ENCODE results near the gene NME9. TPM values are rescaled to one million over a fixed set of nuclear protein-coding genes. Genes with fewer than 3 reads are reported as not detected.

Gene NME9, protein sequence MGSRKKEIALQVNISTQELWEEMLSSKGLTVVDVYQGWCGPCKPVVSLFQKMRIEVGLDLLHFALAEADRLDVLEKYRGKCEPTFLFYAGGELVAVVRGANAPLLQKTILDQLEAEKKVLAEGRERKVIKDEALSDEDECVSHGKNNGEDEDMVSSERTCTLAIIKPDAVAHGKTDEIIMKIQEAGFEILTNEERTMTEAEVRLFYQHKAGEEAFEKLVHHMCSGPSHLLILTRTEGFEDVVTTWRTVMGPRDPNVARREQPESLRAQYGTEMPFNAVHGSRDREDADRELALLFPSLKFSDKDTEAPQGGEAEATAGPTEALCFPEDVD
- not detected in 2 replicates for total RNA-seq

DNA sequence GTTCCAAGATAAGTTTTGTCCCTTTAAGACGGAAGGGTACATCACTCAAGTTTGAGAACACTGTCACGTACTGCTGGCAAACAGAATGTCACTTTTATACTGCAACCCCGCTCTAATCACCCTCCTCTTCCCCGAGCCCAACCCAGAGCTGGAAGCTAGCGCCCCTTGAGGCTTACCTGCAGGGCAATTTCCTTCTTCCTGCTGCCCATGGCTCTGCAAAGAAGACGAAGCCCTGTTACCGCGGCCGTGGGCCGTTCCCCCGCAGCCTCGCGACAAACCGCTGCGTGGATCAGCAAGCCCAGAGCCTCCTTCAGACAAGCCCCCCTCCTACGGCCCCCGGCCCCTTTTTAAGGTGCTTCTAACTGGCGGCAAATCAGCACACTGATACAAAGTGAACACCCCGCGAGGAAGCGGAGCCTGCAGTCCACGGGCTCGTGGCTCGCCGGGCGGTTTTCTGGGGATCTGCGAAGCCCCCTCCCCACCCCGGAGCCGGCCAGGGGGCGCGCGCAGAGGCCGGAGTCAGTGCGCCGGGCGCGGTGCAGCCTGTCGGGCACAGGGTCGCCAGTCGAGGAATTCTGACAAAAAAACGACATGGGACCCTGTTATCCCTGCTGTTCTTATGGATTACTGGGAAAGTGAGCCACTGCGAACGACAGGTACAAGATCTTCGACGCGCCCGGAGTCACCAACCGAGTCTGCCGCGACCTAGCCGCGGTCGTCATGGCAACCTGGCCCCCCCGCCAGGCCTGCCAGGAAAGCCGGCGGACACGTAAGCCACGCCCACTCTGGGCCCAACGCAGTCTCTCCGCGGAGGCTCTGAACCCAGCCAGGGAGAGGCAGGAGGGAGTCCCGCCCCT, at the start of gene NME9:
NME9 (minus strand) TSS at position 725 of the 857 bp plus-strand sequence; CDS start at position 209, 516 bp downstream.

DNA sequence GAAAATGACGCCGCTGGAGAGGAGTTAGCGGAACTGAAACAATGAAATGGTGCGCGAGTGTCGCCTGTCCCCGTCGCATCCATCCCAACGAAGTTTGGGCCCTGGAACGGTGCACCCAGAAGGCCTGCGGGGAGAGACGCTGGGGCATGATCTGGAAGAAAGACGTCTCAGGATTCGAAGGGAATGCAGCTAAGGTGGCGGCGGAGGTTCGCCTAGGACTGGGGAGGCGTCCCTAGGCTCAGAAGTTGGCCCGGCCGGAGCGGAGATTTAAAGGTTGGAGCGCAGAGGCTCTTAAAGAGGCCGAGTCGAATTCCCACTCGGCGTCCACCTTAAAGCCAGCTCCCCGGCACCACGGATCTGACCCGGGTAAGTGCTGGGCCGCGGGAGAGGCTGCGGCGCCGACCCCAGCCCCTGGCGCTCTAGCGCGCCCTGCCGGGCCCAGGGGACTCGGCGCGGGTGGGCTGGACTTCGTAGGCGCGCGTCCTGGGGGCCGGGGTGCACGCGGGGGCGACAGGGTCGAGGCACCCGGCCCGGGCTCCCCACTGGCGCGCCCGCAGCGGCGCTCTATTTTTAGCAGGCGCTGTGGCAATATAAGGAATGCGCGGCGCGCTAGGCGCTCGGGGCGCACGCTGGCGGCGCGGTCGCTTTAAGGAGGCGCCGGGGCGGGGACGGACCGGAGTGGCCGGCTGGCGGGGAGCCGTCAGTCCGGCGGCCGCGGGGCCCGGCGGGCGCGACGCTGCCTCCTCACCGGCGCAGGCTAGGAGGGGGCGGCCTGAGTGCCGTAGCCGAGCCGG, 18.5 kb upstream of the NME9 start, which contains the start of gene MRAS:
MRAS (plus strand) TSS at position 620 of the 794 bp plus-strand sequence. CDS start 24,305 bp downstream, outside the sequence.

Other genes starting within 250 kb of the NME9 start
- 1.3 and 2.7 TPM in 2 replicates for gene DZIP1L, start 214.2 kb downstream of the NME9 start, total RNA-seq
- gene A4GNT, start 197.5 kb downstream of the NME9 start, total RNA-seq = not detected in 2 replicates
- gene DBR1, start 154.9 kb downstream of the NME9 start, total RNA-seq = 14.2 and 18.5 TPM in 2 replicates
- 35.2 and 43.4 TPM in 2 replicates for gene ARMC8, start 142.6 kb downstream of the NME9 start, total RNA-seq
- gene MRAS, start 18.7 kb upstream of the NME9 start, total RNA-seq = 4.9 and 6.6 TPM in 2 replicates
- gene ESYT3, start 104.8 kb upstream of the NME9 start, total RNA-seq = not detected in 2 replicates